HG03521 (cell line): ENCODE results near the gene IKBKE.

Experiments used
- ATAC-seq: cut with Tn5 transposase; IDR thresholded peaks from one replicate; pipeline ENCODE4 v1.9.1; 2021; ENCODE audit warnings: mild to moderate bottlenecking, moderate library complexity; ENCODE audit not compliant: unreplicated experiment

Gene IKBKE

DNA sequence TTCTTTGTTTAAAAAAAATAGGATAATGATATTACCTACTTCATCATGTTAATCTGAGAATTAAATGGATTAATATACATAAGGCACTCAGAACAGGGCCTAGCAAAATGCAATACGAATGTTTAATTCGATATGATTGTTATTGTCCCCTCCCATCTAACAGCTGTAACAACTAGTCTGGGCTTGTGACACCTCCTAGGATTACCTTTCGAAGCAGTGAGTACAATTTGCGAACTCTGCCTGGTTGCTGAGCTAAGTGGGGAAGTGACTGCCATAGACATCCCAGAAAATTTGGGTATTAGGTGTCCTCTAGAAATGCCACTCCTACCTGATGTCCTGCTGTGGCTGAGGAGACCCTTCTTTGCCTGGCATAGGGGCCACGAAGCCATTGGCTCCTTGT lies 40.1 kb downstream of the IKBKE start:
- ATAC-seq = no peak

DNA sequence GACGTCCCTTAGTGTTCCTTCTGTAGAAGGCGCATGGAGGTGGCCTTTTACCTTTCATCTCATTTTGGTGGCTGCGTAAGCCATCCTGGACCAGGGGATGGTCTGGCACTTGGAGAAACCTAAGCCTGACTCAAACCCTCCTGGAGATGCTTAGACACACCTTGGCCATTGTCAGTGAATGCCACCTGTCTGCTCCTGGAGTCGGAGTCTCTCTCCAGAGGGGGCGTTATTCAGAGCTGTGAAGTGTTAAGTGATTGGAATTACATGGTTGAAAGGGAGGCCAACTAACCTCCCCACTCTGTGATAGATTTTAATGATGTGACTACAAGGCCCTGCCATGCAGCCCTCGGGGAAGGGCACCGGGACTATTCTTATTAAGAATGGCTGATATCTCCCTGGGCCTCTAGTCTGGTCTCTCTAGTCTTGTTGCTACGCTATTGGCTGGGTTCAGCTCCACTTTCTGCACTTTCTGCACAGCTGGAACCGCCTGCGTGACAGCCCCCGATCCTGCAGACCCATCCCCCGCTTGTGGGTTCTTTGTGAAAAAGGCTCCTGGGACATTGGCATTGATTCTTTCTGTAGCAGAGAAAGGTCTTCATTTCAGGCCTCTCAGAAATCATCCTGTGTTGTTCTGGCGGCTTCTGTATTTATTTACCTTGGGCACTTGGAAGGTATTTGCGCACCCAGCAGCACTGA lies 41.2 kb downstream of the IKBKE start:
- ATAC-seq = no peak

DNA sequence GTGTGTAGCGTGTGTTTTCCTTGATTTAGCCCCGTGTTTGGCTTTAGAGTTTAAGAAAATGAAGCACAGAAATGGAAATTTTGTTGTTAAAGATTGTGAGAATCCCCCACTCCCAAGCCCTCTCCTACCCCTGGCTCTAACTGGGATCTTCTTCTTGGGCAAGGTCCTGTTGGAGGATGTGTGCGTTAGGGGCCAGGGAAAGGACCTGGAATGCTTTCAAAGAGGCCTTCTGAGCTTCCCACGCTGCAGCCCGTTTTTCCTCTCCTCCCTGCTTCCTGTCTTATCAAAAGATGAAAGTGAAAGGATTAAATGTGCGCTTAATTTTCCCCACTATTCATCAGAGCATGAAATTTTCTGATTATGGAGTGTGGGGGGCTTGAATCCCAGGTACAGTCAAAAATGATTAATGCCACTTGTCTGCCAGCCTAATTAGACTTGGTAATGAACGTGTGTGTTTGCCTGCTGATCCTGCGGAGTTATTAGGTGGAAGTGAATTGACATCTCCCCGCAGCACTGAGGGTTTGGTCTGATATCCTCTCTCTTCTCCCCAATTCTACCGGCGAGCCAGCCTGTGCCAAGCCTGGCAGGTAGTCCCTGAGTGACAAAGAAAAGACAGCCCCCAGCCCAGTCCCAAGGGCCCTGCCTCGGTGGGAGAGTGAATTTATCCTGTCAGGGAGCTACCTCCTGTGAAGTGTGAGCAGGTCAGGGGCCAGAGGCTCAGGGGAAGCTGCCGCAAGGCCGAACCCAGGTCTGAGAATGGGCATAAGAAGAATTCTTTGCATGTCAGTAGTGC lies 42.0 kb downstream of the IKBKE start:
- ATAC-seq = no peak

DNA sequence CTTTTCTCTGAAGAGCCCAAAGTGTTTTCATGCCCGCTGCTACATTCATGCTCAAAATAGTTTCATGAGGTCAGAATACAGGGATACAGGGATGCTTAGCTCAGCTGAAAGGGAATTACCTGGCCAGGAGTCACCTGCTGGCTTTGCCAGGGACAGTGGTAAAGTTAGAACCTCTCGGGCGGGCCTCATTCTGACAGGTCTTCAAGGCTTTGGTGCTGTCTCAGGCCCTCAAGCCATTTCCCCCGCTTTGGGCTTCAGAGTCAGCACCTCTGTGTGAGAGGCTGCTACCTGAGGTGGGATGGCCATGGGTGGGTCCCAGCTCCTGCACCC lies 42.5 kb downstream of the IKBKE start:
- no peak for ATAC-seq

DNA sequence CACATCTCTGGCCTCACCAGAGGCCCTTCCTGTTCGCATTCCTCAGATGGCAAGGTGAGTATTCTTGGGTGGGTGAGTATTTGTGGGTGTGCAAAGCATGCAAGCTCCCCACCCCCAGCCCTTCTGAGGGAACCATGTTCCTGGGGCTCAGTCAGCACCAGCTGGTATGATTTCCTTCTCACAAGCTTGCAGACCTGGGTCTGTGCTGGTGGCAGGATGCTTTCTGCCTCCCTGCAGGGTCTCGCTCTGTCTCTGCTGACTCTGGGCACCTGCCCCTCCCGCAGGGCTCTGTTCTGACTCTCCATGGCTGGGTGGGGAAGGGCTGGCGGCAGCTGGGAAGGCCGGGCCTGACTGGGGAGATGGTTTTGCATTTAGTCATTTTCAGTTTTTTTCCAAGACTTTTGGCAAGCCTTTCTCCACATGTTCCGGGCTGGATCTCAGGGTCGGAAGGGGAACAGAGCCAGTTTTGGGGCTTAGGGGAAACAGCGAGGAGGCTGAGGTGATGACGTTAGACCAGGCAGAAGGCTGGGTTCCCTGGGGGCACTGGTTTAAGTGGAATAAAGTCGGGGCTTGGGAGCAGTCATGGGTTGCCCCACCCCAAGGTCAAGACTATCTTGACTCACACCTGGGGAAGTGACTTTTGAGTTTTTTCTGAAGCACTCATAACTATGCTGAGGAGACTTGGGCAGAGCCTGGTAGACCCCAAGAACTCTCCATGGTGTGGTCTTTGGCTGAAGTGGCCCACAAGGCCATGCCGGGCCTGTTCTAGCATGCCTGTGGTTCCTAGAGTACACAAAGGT lies 43.2 kb downstream of the IKBKE start:
- no peak for ATAC-seq

DNA sequence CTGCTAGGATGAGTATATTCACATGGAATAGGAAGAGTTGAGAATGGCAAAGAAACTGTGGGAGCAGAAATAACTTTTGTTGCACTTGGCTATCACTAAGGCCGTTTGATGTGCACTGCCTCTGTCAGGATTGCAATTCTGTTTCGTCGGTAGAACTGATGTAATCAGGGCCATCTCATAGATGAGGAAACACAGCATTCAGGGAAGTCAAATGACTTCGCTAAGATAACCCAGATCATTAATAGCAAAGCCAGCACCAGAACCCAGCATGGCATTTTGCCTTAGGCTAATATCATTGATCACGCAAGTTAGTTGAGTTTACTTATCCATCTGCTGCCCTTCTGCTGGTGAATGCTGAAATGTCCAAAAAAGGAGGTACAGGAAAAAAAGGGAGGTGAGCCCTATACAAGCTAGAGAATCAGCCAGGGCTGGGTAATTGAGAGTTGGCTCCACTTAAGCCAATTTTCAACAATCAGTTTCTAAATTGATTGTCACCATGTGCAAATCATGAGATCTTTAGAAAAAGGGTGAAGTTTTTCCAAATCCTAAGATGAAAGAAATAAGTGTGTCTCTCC lies 44.6 kb downstream of the IKBKE start:
- no peak for ATAC-seq

DNA sequence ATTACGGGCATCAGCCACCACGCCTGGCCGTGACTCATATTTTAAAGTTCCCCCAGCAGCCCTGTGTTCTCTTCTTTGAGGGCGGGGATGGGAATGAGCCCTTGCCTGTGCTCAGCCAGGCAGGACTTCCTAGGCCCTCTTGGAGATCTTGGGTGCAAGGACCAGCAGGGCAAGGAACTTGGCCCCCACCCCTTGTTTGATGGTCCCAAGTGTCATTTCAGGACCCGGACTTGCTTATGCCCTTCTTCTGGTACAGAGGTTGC lies 46.4 kb downstream of the IKBKE start:
- ATAC-seq = no peak

DNA sequence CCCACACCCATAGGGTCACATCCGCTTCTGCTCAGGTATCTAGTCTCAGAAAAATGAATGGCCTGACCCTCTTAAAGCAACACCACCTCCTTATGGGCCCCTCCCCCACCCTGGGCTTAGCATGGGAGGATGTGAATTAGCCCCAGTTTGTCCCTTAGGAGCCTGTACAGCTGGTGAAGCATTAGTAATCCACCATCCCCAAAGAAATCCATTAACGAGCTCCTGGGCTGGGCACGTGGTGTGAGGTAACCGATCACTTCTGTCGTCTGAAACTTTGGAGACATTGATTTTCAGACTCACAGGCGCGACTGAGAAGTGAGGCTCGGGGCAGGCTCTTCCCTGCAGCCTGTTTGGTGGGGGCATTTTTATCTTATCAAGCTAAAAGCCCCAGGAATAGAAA lies 47.5 kb downstream of the IKBKE start:
- no peak for ATAC-seq

DNA sequence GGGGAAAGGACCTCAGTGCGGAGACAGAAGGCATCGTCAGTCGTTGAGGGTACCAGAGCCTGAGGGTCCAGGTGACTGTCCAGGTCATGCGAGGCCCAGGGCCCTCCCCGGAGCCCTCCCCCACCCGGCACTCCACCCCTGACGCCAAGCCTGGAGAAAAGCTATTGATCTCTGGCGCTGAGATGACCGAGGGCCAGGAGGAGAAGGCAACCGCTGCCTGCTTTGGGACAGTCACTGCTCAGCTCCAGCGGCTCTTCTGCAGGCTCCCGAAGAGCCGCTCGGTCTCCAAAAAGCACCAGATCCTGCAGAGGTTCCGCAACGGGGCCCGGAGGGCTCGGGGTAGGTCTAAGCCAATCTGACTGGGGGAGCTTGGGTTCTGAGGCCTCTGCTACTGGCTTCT lies 47.9 kb downstream of the IKBKE start:
- no peak for ATAC-seq

DNA sequence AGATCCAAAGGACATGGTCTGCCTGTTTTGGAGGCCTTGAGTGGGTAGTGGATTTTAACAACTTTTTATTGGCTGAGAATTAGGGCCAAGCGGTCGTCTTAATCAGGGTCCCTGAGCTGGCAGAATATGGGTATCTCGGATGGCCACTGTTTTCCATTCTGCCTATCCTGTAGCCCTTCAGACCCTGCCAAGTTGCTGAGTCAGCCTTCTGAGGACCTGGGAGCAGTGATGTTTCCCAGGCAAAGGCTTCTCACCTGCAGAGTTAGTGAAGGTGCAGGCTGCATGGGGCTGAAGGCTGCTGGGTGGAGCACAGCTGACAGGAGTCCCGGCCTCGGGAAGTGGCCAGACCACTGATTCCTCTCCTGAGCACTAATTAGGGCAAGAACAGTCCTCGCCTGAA lies 48.5 kb downstream of the IKBKE start:
- no peak for ATAC-seq

DNA sequence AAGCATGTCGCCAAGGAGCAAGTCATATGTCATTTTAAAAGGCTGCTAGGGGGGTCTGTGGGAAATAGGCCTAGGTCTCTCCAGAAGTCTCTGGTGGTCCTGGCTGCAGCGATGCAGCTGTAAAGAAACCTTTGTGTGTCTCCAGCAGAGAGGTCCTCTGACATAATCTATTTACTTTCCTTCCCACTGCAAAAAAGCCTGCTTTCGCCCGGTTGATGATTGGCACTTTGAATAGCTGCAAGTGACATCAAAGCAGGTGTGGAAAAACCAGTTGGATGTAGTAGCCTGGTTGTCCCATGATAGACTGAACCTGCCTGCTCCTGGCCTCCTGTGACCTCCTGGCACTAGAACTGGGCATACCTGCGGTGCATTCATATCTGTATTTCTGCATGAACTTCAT lies 50.9 kb downstream of the IKBKE start:
- ATAC-seq = no peak

DNA sequence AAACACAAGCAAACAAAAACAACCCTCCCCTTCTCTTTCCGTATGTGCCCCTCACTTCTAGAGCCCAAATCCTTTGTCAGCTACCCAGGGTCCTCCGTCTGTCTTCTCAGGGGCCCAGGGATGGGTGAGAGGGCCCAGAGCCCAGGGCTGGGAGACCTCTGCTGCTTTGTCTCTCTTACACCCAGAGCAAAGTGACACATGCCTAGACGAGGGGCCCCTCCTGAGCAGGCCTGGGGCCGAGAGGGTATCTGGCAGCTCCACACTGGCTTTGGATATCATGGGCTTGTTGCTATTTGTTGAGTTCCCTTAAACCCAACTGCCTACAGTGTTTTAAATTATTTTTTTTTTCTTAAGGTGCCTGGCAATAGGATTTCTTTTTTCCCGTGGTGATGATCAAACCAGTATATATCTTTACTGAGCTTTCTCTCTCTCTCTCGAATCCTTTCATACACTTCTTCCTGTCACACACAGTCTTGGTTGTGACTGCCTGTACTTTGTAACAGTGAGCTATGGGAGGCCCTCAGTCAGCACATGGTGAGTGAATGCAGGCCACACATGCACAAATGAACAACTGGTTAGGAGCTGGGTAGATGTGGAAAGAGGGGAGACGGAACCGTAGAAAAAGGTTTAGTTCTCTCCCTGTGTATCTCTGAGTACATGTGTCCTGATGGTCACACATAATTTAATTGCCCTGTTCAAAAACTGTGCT lies 51.6 kb downstream of the IKBKE start:
- no peak for ATAC-seq

DNA sequence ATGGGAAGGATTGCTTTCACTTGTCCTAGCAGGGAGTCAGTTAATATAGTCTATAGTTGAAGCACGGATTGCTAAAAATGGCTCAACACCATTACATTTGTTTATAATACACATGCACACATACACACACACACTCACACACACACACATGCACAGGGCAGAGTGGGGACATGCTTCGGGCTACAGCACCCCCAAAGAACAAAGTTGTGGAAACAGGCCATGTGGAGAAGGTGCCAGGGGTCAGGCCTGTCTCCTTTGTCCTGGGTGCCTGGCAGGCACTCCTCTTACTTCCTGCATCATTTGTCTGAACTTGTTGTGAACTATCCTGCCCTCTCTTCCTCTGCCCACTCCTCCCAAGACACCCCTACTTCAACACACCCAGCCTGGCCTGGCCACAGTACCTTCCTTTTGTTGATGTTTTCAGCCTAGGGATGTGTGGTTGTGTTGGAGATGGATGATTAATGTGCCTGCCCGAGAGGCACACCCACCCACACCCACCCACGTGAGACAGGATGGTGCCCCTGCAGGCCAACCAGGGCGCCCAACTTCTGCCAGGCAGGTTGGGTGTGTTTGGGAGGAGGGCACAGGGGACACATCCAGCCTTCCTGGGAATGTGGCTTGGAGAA lies 54.6 kb downstream of the IKBKE start:
- no peak for ATAC-seq

DNA sequence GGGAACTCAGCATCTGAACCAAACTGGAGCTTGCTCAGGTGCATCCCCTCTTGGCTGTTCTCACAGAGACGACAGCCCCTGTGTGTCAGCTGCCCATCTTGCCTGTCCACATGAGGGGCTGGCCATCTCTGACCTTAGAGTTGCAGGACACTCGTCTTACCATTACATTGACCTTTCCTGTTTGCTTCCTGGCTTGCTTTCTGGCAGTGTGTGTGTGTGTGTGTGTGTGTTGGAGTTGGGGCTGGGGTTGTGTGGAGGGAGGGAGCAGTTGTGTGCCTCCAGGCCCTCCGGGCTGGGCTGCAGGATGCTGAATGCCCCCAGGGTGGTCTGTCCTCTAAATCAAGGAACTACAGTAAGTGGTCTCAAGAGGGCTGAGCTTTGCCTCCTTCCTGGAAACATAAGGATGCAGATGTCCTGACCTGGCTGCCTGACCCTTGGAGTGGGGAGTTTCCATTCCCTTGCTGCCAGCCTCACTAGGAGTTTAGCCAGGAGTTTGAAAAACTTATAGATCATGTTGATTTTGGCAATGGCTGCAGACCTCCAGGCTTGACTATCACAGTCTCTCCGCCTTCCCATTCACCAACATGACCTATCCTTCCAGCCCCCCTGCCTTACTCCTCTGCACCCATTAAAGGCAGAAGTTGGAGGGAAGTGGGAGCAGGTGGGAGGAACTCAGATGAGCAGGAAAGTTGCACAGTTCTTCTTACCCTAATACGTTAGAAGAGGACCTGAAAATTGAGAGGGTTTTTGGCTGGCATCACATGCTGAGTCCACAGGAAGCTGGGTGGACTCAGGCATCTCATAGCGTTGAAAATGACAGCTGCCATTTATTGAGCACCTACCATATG lies 56.0 kb downstream of the IKBKE start:
- ATAC-seq = no peak

DNA sequence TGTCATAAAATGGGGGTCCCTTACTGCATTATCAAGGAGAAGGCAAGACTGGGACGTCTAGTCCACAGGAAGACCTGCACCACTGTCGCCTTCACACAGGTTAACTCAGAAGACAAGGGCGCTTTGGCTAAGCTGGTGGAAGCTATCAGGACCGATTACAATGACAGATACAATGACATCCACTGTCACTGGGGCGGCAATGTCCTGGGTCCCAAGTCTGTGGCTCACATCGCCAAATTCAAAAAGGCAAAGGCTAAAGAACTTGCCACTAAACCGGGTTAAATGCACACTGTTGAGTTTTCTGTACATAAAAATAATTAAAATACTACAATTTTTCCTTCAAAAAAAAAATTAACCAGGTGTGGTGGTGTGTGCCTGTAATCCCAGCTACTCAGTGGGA lies 59.1 kb downstream of the IKBKE start:
- ATAC-seq = no peak

DNA sequence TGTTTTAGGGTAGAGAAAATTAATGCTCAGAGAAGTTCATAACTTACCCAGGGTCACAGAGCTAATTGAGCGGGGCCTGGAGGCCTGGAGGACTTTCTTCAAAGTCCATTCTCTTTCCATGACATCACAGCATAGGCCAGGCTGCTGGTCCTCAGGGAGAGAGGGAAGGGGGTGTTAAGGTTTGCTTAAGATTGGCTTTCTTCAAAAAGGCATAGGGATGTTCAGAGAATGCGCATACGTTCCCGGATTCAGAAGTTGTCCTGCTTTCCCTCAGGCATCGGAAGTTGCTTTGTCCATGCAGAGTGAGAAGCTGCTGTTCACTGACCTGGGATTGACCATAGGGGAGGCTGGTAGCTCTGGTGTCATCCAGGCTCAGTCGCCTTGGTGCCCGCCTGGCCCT lies 62.1 kb downstream of the IKBKE start:
- ATAC-seq = no peak

DNA sequence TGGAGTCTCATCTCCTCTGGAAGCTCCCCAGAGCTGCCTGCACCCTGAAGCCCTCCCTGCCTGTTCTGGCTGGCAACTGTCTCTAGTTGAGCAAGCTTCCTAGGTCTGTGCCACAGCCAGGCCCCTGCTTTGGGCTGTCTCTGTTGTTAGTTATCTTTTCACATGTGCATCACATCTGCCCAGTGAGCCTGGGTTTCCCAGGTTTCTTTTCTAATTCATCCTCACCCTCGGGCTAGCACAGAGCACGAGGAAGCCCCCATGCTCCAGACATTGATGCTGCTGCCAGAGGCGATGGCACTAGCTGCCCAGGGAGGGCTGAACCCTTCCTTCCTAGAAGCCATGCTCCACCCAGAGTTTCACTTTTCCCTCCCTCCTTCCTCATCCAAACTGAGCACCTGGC lies 64.3 kb downstream of the IKBKE start:
- ATAC-seq = no peak

DNA sequence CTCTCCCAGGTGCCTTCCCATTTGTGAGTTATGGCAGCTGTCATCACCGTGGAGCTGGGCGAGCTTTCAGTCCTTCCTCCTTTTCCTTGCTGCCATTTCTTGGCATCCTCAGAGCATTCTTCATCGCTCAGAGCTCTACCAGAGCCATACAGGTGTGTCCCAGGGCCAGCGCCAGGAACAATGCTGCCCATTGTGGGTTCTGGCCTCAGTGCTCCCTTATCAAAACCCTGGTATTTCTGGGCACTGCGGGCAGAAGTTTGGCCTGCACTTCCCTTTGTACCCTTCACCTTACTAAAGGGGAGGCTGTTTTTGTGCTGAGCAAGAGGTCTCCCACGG lies 65.5 kb downstream of the IKBKE start:
- ATAC-seq = no peak

DNA sequence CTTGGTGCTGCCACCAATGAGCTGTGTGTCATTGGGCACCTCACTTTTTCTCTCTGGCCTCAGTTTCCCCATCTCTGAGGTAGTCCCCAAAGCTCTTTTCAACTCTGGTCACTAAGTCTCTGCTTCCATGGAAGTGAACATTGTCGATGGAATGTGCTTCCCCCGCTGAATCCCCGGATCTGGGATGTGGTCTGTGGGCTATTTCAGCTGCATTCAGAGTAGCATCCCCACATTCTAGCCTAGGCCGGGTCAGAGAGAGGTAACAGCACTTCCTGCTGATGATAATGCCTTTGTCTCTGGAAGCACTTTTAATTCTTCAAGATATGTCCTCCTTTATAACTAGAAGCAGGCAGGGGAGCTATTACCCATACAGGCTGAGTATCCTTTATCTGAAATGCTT lies 66.9 kb downstream of the IKBKE start:
- ATAC-seq = no peak
